Measurements from ENCODE around the gene SH3TC2. TPM values are rescaled to one million over a fixed set of nuclear protein-coding genes. Genes with fewer than 3 reads are reported as not detected.
A peak's percentile ranks its signal among the peaks of the same experiment; 100 is the strongest.

The SH3TC2 gene
- total and polyA plus RNA-seq, 2 of the 4 experiments (the other 2 are of a cell fraction) = 3.4 to 7.9 TPM

- H4K5ac ChIP-seq (ENCODE audit: low read depth, low read length) = no peak overlapping the region
- peak overlapping the region; percentile 19; the same call in 1 of the 2 replicates for H3K4ac ChIP-seq (ENCODE audit: low read depth, low read length)
- no peak overlapping the region; the same call in 1 of the 2 replicates for H4K91ac ChIP-seq (ENCODE audit: insufficient read depth, low read depth, low read length)
- H2AK5ac ChIP-seq (ENCODE audit: low read depth, low read length) = no peak overlapping the region
- DNase-seq (peak; percentile 83), ATAC-seq (ENCODE audit: low read depth) (peak; percentile 87)
- H3K23ac ChIP-seq (ENCODE audit: low read depth, low read length) = no peak overlapping the region
- peaks cover 7% of the 10 kb centered on the region for H3K9me1 ChIP-seq (ENCODE audit: insufficient read depth, low read length)
- in situ Hi-C loops (cut with MboI; ENCODE audit: low sequenced_read_pairs) = loop anchor here (5.0 to 25.0 kb wide), 3 partner anchors 77 to 848 kb away; no protein-coding TSS in a partner anchor
- BruUV-seq (replicated peaks) = no TSS peak
- no peak overlapping the region for H2BK15ac ChIP-seq (ENCODE audit: low read depth, low read length)
- no peaks in the 10 kb centered on the region for H3K36me3 ChIP-seq (ENCODE audit: control insufficient read depth, insufficient read depth, low read length)
- H2AFZ ChIP-seq (replicated peaks; ENCODE audit: low read length, poor library complexity) = no peak overlapping the region
- ChIA-PET POLR2A (ENCODE audit: unreplicated experiment) (no interaction called here), CTCF (interaction anchor here (0.6 to 3.9 kb wide), 24 partner anchors 12 to 934 kb away, joined by 3 to 38 read pairs (median 4); no protein-coding TSS in a partner anchor)
- H3K4me2 ChIP-seq (ENCODE audit: low read depth, low read length) = no peak overlapping the region
- TF ChIP-seq SMC3 (IDR thresholded peaks at IDR 0.05; ENCODE audit: low read depth, low read length) = peak; percentile 94
- peak; percentile 70; the same call in 1 of the 2 replicates for TF ChIP-seq CHD1 (IDR thresholded peaks at IDR 0.05; ENCODE audit: low read depth, low read length)
- no peak for TF ChIP-seq MAFK (IDR thresholded peaks at IDR 0.05; ENCODE audit: low read depth, low read length)
- TF ChIP-seq POLR2A (IDR thresholded peaks at IDR 0.05; ENCODE audit: low read depth, low read length) = peak; percentile 34; the same call in 1 of the 2 replicates
- peak; percentile 98 for TF ChIP-seq CTCF (conservative IDR thresholded peaks at IDR 0.05; ENCODE audit: low read depth, low read length)
- TF ChIP-seq MXI1 (IDR thresholded peaks at IDR 0.05; ENCODE audit: borderline replicate concordance, low read depth, low read length) = no peak
- peak; percentile 98 for TF ChIP-seq RAD21 (IDR thresholded peaks at IDR 0.05; ENCODE audit: low read length)
- TF ChIP-seq MAZ (IDR thresholded peaks at IDR 0.05; ENCODE audit: borderline replicate concordance, low read depth, low read length) = no peak
- TF ChIP-seq RFX5 (IDR thresholded peaks at IDR 0.05; ENCODE audit: low read depth, low read length) = no peak
- TF ChIP-seq ELK1 (IDR thresholded peaks at IDR 0.05; ENCODE audit: borderline replicate concordance, low read depth, low read length) = no peak
- peak; percentile 81 for TF ChIP-seq CEBPB (IDR thresholded peaks at IDR 0.05; ENCODE audit: low read depth, low read length)
- no peak for TF ChIP-seq BHLHE40 (IDR thresholded peaks at IDR 0.05; ENCODE audit: low read depth, low read length)
- no peak for TF ChIP-seq USF2 (IDR thresholded peaks at IDR 0.05; ENCODE audit: low read depth, low read length)
- no peak for TF ChIP-seq FOS (IDR thresholded peaks at IDR 0.05; ENCODE audit: low read depth, low read length)
- no peak for TF ChIP-seq NFE2L2 (IDR thresholded peaks at IDR 0.05; ENCODE audit: low read depth, low read length)
- TF ChIP-seq RCOR1 (IDR thresholded peaks at IDR 0.05; ENCODE audit: insufficient replicate concordance, low read length) = no peak
- H3K18ac ChIP-seq (ENCODE audit: low read depth, low read length) = no peak overlapping the region
- no peak overlapping the region for H2BK5ac ChIP-seq (ENCODE audit: low read depth, low read length, poor library complexity, severe bottlenecking)
- H4K20me1 ChIP-seq (ENCODE audit: insufficient read depth, low read length) = no peaks in the 10 kb centered on the region
- H4K8ac ChIP-seq (ENCODE audit: low read depth in 2 of 2, low read length in 2 of 2) = no peak overlapping the region
- no peak overlapping the region for H3K9ac ChIP-seq (ENCODE audit: low read depth, low read length)
- intact Hi-C loops (cut with micrococcal nuclease) = loop anchor here (1.0 to 5.0 kb wide), 9 partner anchors 33 to 853 kb away; no protein-coding TSS in a partner anchor
- H2BK120ac ChIP-seq (ENCODE audit: low read depth, low read length) = peak overlapping the region; percentile 1; the same call in 1 of the 2 replicates
- H3K4me3 ChIP-seq (ENCODE audit: insufficient read depth, low read depth, low read length) = no peak overlapping the region
- no peak overlapping the region for H3K27ac ChIP-seq (ENCODE audit: insufficient read depth, low read length)
- no peaks in the 10 kb centered on the region for H3K9me3 ChIP-seq (ENCODE audit: control insufficient read depth, insufficient read depth, low read length)
- H3K56ac ChIP-seq (ENCODE audit: extremely low read depth, insufficient read depth, low read length) = no peak overlapping the region
- no peaks in the 10 kb centered on the region for H3K79me1 ChIP-seq (ENCODE audit: low read depth in 1 of 2, low read length in 2 of 2)
- no peak overlapping the region for H3K14ac ChIP-seq (replicated peaks; ENCODE audit: low read depth, low read length)
- no peaks in the 10 kb centered on the region for H3K27me3 ChIP-seq (ENCODE audit: control insufficient read depth, insufficient read depth, low read length)
- no peak overlapping the region for H2AK9ac ChIP-seq (replicated peaks; ENCODE audit: low read depth, low read length, poor library complexity)
- no peak overlapping the region for H2BK20ac ChIP-seq (ENCODE audit: low read depth, low read length)
- no CpG with 5 or more reads among the region's 8 CpGs for WGBS, 2 experiments (ENCODE audit: extremely low coverage in 2 of 2, insufficient read length in 1 of 2)
- peaks cover 9% of the 10 kb centered on the region for H3K4me1 ChIP-seq (ENCODE audit: control insufficient read depth, insufficient read depth, low read length)
- dilution Hi-C loops (cut with HindIII; ENCODE audit: low sequenced_read_pairs, unreplicated experiment) = no loop called here
These were observed 27.5 kb downstream of the SH3TC2 start for GRCh38 chr5:149035372-149035790.

Data from IMR-90 (cell line).